Prostate gland (tissue), 2 donors: ENCODE data around the gene PUM2.

Source experiments
- POLR2A ChIP-seq: fragments of 450-650 bp; IDR thresholded peaks from one replicate; pipeline ENCODE4 v1.6.1; 2016; ENCODE audit warnings: antibody characterized with exemption, mild to moderate bottlenecking
- POLR2AphosphoS5 ChIP-seq: sonication (generic); formaldehyde crosslinking; IDR thresholded peaks from one replicate; pipeline ENCODE4 v1.6.1; 2017; ENCODE audit warnings: antibody characterized with exemption
- TF ChIP-seq, protein P1 (sequence below), 4 experiments: fragments of 200-600 bp in 2 of 4; fragments of 450-650 bp in 2 of 4; sonication (generic) in 2 of 4; IDR thresholded peaks; 1 replicate in 3 of 4; 2 replicates in 1 of 4; pipeline ENCODE4 v1.5.1; 2016 to 2019; ENCODE audit warnings: antibody characterized with exemption in 4 of 4, mild to moderate bottlenecking in 2 of 4, moderate library complexity in 2 of 4

DNA sequence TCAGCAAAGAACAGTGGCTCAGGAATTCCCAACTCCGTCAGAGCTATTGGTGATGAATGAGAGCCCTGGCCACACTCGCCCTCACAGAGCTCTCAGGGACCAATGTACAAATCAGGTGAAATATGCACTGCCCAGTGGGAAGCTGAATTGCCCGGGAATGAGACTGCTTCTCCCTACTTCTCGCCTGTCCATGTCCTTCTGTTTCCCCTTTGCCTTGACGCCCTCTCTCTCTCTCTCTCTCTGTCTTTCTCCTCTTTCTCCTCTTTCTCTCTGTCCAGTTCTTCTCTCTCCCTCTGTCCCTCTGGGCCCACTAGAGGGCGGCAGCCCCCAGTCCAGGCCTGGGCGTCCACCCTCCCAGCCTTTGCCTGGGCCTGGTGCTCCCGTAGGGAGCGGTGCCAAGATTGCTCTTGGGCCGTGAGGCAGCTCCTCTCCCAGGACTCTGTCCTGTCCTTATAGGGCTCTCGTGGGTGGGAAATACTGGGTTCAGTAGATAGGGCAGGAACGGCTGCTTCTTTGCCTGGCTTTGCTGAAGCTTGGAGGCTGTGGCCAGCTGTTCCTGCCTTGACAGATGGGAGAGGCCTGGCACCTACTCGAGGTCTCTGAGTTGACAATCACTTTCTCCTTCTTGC, 28.4 kb upstream of the PUM2 start:
- TF ChIP-seq, protein P1, sequence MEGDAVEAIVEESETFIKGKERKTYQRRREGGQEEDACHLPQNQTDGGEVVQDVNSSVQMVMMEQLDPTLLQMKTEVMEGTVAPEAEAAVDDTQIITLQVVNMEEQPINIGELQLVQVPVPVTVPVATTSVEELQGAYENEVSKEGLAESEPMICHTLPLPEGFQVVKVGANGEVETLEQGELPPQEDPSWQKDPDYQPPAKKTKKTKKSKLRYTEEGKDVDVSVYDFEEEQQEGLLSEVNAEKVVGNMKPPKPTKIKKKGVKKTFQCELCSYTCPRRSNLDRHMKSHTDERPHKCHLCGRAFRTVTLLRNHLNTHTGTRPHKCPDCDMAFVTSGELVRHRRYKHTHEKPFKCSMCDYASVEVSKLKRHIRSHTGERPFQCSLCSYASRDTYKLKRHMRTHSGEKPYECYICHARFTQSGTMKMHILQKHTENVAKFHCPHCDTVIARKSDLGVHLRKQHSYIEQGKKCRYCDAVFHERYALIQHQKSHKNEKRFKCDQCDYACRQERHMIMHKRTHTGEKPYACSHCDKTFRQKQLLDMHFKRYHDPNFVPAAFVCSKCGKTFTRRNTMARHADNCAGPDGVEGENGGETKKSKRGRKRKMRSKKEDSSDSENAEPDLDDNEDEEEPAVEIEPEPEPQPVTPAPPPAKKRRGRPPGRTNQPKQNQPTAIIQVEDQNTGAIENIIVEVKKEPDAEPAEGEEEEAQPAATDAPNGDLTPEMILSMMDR (IDR thresholded peaks at IDR 0.05): peak in 3 of 4 experiments; percentile 44 to 72 (median 66)
- TF ChIP-seq POLR2A (no peak), POLR2AphosphoS5 (peak; percentile 75)
